PC-3 (cell line): ENCODE data around the gene NIPAL4. TPM values are rescaled to one million over a fixed set of nuclear protein-coding genes. Genes with fewer than 3 reads are reported as not detected.

ENCODE experiments used
- ATAC-seq: fragments of 200-7000 bp; cut with Tn5 transposase; 2 replicates; pipeline ENCODE4 v1.9.1; 2020; ENCODE audit warnings: mild to moderate bottlenecking, moderate library complexity
- BruUV-seq: library from RNA; stranded (reverse); fragments of 400-500 nt; replicated peaks from 2 replicates; lab custom pipeline; 2021; lab: Mats Ljungman, UMichigan
- CTCF ChIA-PET: fragments of 300-600 bp; sonication (Branson Sonifier 250); formaldehyde crosslinking; loops from one replicate; lab custom pipeline; 2022; ENCODE audit warnings: antibody characterized with exemption; lab: Charles Lee
- POLR2A ChIA-PET: fragments of 300-600 bp; sonication (Branson Sonifier 250); formaldehyde crosslinking; loops from one replicate; lab custom pipeline; 2022; ENCODE audit warnings: antibody characterized with exemption; ENCODE audit not compliant: unreplicated experiment; lab: Charles Lee
- DNase-seq: peaks from one replicate; pipeline ENCODE4 v3.0.0-alpha.2; 2015
- H2AFZ ChIP-seq: fragments of 300-600 bp; sonication (generic); 2 replicates; pipeline ENCODE4 v1.6.0; 2016; ENCODE audit warnings: antibody characterized with exemption, low read length
- H3F3A ChIP-seq: fragments of 300-600 bp; sonication (generic); one replicate; pipeline ENCODE4 v1.6.0; 2017; ENCODE audit warnings: antibody characterized with exemption, low read length, control low read depth, mild to moderate bottlenecking; ENCODE audit not compliant: unreplicated experiment
- H3K27ac ChIP-seq: fragments of 300-600 bp; sonication (generic); 2 replicates; pipeline ENCODE4 v1.5.1; 2016; ENCODE audit warnings: mild to moderate bottlenecking, low read length
- H3K27me3 ChIP-seq: fragments of 300-600 bp; sonication (generic); 2 replicates; pipeline ENCODE4 v1.6.1; 2016; ENCODE audit warnings: low read length, mixed read lengths
- H3K36me3 ChIP-seq: fragments of 300-600 bp; sonication (generic); 2 replicates; pipeline ENCODE4 v1.6.1; 2016; ENCODE audit warnings: low read depth, mixed run types, low read length, mixed read lengths
- H3K4me1 ChIP-seq: fragments of 300-600 bp; sonication (generic); 2 replicates; pipeline ENCODE4 v1.5.1; 2016; ENCODE audit warnings: low read length; ENCODE audit not compliant: insufficient read depth
- H3K4me2 ChIP-seq: fragments of 300-600 bp; sonication (generic); 2 replicates; pipeline ENCODE4 v1.6.0; 2016; ENCODE audit warnings: low read length
- H3K4me3 ChIP-seq: fragments of 300-600 bp; sonication (generic); 2 replicates; pipeline ENCODE4 v1.5.1; 2016; ENCODE audit warnings: mild to moderate bottlenecking, low read length, mixed read lengths
- H3K79me2 ChIP-seq: fragments of 300-600 bp; sonication (generic); 2 replicates; pipeline ENCODE4 v1.6.1; 2017; ENCODE audit warnings: low read length, mixed read lengths
- H3K9ac ChIP-seq: fragments of 300-600 bp; sonication (generic); 2 replicates; pipeline ENCODE4 v1.6.0; 2016; ENCODE audit warnings: mild to moderate bottlenecking, low read length
- H3K9me2 ChIP-seq: fragments of 300-600 bp; sonication (generic); replicated peaks from 2 replicates; pipeline ENCODE4 v1.6.1; 2016; ENCODE audit warnings: mixed run types, low read length, mixed read lengths
- H3K9me3 ChIP-seq: fragments of 300-600 bp; sonication (generic); 2 replicates; pipeline ENCODE4 v1.6.1; 2016; ENCODE audit warnings: low read length, mixed read lengths
- H4K20me1 ChIP-seq: fragments of 300-600 bp; sonication (generic); 2 replicates; pipeline ENCODE4 v1.6.1; 2016; ENCODE audit warnings: low read length, mixed read lengths
- EZH2 ChIP-seq: fragments of 300-600 bp; sonication (generic); IDR thresholded peaks from one replicate; pipeline ENCODE4 v1.6.1; 2017; ENCODE audit warnings: antibody characterized with exemption, mild to moderate bottlenecking, low read length; ENCODE audit not compliant: unreplicated experiment
- EZH2phosphoT487 ChIP-seq: fragments of 300-600 bp; sonication (generic); IDR thresholded peaks from 2 replicates; pipeline ENCODE4 v1.6.1; 2018; ENCODE audit warnings: mild to moderate bottlenecking, antibody characterized with exemption, low read length, borderline replicate concordance
- intact Hi-C: fragments of 100-400 bp; cut with micrococcal nuclease; formaldehyde crosslinking; loops from 2 replicates; pipeline ENCODE4 v1.9.0; 2023
- total RNA-seq: library from RNA; depleted of rRNA; stranded (reverse); fragments of >200 nt; gene quantifications from 2 replicates; pipeline ENCODE4 v1.2.3, GENCODE V29; 2014
- TF ChIP-seq, protein P1 (sequence below): fragments of 300-600 bp; sonication (generic); conservative IDR thresholded peaks from 2 replicates; pipeline ENCODE4 v1.5.1; 2017; ENCODE audit warnings: antibody characterized with exemption, low read depth, mild to moderate bottlenecking, low read length

NIPAL4 gene
- total RNA-seq, 1 experiment from 2014 or later = 1.8 TPM

DNA sequence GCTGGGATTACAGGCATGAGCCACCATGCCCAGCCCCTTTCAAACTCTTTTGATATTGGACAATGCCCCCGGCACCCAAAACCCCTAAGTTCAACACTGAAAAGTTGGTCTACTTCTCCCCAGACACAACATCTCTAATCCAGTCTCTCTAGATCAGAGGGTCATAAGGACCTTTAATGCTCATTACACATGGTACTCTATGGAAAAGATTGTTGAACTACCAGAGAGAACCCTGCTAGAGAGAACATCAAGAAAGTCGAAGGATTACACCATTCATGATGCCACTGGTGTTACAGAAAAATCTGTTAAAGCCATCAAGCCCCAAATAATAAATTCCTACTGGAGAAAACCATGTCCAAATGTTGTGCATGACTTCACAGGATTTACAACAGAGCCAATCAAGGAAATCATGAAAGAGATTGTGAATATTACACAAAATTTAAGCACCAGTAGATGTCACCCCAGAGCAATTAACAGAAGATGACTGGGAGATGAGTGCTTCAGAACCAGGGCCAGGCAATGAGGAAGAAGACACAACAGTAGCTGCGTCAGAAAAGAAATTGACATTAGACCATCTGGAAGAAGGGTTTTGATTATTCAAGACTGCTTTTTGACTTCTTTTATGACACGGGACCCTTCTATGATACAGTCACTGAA is 28.3 kb upstream of the NIPAL4 start:
- Histone ChIP-seq H4K20me1 (no peaks in the 10 kb centered on the region), H3K27me3 (no peaks in the 10 kb centered on the region), H3K4me3 (no peak overlapping the region), H3K27ac (no peak overlapping the region; the same call in 1 of the 2 replicates), H3K4me1 (peaks cover 8% of the 10 kb centered on the region), H2AFZ (peak overlapping the region; percentile 14), H3F3A (no peaks in the 10 kb centered on the region), H3K4me2 (no peak overlapping the region), H3K9me2 (no peaks in the 10 kb centered on the region), H3K79me2 (no peaks in the 10 kb centered on the region), H3K36me3 (no peaks in the 10 kb centered on the region), H3K9ac (no peak overlapping the region), H3K9me3 (no peaks in the 10 kb centered on the region)
- intact Hi-C loops = loop anchor here (1.0 to 2.0 kb wide), 9 partner anchors 39 to 312 kb away; partner anchors contain the start of gene LSM11
- TF ChIP-seq, protein P1, sequence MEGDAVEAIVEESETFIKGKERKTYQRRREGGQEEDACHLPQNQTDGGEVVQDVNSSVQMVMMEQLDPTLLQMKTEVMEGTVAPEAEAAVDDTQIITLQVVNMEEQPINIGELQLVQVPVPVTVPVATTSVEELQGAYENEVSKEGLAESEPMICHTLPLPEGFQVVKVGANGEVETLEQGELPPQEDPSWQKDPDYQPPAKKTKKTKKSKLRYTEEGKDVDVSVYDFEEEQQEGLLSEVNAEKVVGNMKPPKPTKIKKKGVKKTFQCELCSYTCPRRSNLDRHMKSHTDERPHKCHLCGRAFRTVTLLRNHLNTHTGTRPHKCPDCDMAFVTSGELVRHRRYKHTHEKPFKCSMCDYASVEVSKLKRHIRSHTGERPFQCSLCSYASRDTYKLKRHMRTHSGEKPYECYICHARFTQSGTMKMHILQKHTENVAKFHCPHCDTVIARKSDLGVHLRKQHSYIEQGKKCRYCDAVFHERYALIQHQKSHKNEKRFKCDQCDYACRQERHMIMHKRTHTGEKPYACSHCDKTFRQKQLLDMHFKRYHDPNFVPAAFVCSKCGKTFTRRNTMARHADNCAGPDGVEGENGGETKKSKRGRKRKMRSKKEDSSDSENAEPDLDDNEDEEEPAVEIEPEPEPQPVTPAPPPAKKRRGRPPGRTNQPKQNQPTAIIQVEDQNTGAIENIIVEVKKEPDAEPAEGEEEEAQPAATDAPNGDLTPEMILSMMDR = peak; percentile 88
- TF ChIP-seq EZH2phosphoT487 = no peak
- TF ChIP-seq EZH2 = no peak
- ChIA-PET POLR2A (interaction anchor here (0.5 kb wide), 1 partner anchor 38 kb away, joined by 3 read pairs; no protein-coding TSS in a partner anchor), CTCF (interaction anchor here (0.5 to 2.7 kb wide), 9 partner anchors 38 to 748 kb away, joined by 3 to 15 read pairs (median 4); partner anchors contain the start of gene THG1L)
- ATAC-seq (peak; percentile 96), DNase-seq (peak; percentile 90)
- BruUV-seq = no TSS peak

DNA sequence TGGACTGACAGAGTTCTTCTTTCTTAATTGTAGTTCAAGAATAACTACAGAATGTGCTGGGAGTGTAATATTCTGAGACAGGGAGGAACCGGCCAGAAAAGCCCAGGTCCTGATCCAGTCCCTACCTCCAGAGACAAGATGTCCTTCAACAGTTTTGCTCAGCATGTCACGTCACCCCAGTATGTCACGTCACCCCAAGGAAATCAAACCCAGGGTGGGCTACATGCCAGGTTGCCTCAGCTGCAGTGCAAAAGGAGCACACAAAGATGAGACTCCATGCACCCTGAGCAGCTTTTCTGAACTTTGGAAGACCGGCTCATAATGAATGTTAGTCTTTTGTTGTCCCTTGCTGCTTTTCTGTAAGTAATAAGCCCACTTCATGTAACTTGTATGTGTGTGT is 25.9 kb upstream of the NIPAL4 start:
- peaks cover 8% of the 10 kb centered on the region for H3K4me1 ChIP-seq
- H3K4me3 ChIP-seq = no peak overlapping the region
- intact Hi-C loops = no loop called here
- H3K27ac ChIP-seq = no peak overlapping the region
- ChIA-PET POLR2A (no interaction called here), CTCF (interaction anchor here (0.6 kb wide), 1 partner anchor 417 kb away, joined by 3 read pairs; no protein-coding TSS in a partner anchor)
- no peaks in the 10 kb centered on the region for H3K27me3 ChIP-seq
- H3F3A ChIP-seq = no peaks in the 10 kb centered on the region
- no peaks in the 10 kb centered on the region for H3K36me3 ChIP-seq
- no peak for TF ChIP-seq EZH2
- TF ChIP-seq EZH2phosphoT487 = no peak
- TF ChIP-seq, protein P1 = no peak
- H4K20me1 ChIP-seq = no peaks in the 10 kb centered on the region
- no peak for ATAC-seq
- no peak overlapping the region for H2AFZ ChIP-seq
- H3K9me3 ChIP-seq = no peaks in the 10 kb centered on the region
- no peak overlapping the region for H3K4me2 ChIP-seq
- H3K9me2 ChIP-seq = no peaks in the 10 kb centered on the region
- DNase-seq = no peak
- no peak overlapping the region for H3K9ac ChIP-seq
- no TSS peak for BruUV-seq
- no peaks in the 10 kb centered on the region for H3K79me2 ChIP-seq

DNA sequence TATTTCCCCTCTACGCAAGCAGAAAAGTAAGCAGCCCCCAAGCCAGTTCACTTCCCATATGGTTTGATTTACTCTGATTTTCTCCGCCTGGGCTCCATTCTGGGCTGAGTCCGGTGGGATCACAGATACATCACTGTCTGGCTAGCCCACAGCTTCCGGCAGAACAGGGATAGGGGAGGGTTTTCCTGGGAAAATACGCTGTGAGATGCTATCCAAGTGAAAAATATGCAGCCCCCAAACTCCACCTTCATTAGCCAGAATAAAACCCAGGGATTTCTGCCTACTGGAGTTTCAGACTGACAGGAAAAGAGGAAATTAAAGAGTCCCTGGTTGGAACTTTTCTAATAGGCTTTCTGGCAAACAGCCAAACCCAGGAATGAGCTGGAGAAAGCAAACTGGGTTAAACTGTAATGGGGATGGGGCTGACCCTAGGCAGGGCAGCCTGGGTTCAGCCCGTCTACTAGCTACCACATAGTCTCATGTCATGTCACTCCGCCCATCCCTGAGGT is 16.9 kb upstream of the NIPAL4 start:
- Histone ChIP-seq H3K27me3 (no peaks in the 10 kb centered on the region), H3K36me3 (no peaks in the 10 kb centered on the region), H3K27ac (no peak overlapping the region), H3K4me3 (no peak overlapping the region), H2AFZ (no peak overlapping the region), H3K4me1 (peaks cover 9% of the 10 kb centered on the region; the same call in 1 of the 2 replicates), H3K9ac (no peak overlapping the region), H3K4me2 (no peak overlapping the region), H4K20me1 (no peaks in the 10 kb centered on the region), H3K79me2 (no peaks in the 10 kb centered on the region), H3F3A (no peaks in the 10 kb centered on the region), H3K9me2 (no peaks in the 10 kb centered on the region), H3K9me3 (no peaks in the 10 kb centered on the region)
- TF ChIP-seq EZH2 = no peak
- TF ChIP-seq, protein P1 = no peak
- TF ChIP-seq EZH2phosphoT487 = no peak
- no TSS peak for BruUV-seq
- ChIA-PET CTCF (no interaction called here), POLR2A (no interaction called here)
- DNase-seq (no peak), ATAC-seq (no peak)
- intact Hi-C loops = no loop called here
